HS-5 (cell line): ENCODE measurements around the gene ZNF622.

Experiments used
- DNase-seq: peaks from one replicate; pipeline ENCODE4 v3.0.0-alpha.2; 2012; ENCODE audit warnings: low read depth

Gene ZNF622

GRCh38 chr5:16465544-16466432 is at the start of gene ZNF622:
ZNF622 (minus strand) TSS chr5:16465800; CDS start chr5:16465665, 135 bp downstream.
- peak; percentile 69 for DNase-seq

GRCh38 chr5:16510098-16510497 is 44.5 kb upstream of the ZNF622 start:
- DNase-seq, result no peak

- no peak for DNase-seq
These were observed 43.3 kb upstream of the ZNF622 start for GRCh38 chr5:16508730-16509531.

- no peak for DNase-seq
These were observed 42.1 kb upstream of the ZNF622 start for GRCh38 chr5:16507716-16508115.

GRCh38 chr5:16505904-16506303 is 40.3 kb upstream of the ZNF622 start:
- DNase-seq, result no peak

- no peak for DNase-seq
These were observed 39.7 kb upstream of the ZNF622 start for GRCh38 chr5:16505140-16505891.

GRCh38 chr5:16504571-16504970 is 39.0 kb upstream of the ZNF622 start:
- DNase-seq, result no peak

GRCh38 chr5:16502866-16503265 is 37.3 kb upstream of the ZNF622 start:
- DNase-seq, result no peak

GRCh38 chr5:16500024-16500423 is 34.4 kb upstream of the ZNF622 start:
- no peak for DNase-seq

- DNase-seq, result no peak
These were observed 31.9 kb upstream of the ZNF622 start for GRCh38 chr5:16497546-16497945.

- no peak for DNase-seq
These were observed 27.7 kb upstream of the ZNF622 start for GRCh38 chr5:16493261-16493660.

GRCh38 chr5:16492398-16493140 is 27.0 kb upstream of the ZNF622 start:
- peak; percentile 89 for DNase-seq

GRCh38 chr5:16490911-16491310 is 25.3 kb upstream of the ZNF622 start:
- no peak for DNase-seq

- DNase-seq, result no peak
These were observed 23.8 kb upstream of the ZNF622 start for GRCh38 chr5:16489322-16489791.

GRCh38 chr5:16487456-16487855 is 21.9 kb upstream of the ZNF622 start:
- DNase-seq, result no peak

GRCh38 chr5:16486711-16487111 is 21.1 kb upstream of the ZNF622 start:
- DNase-seq, result no peak

- DNase-seq, result no peak
These were observed 20.1 kb upstream of the ZNF622 start for GRCh38 chr5:16485656-16486055.

GRCh38 chr5:16484081-16484480 is 18.5 kb upstream of the ZNF622 start:
- no peak for DNase-seq

- DNase-seq, result no peak
These were observed 17.8 kb upstream of the ZNF622 start for GRCh38 chr5:16483361-16483760.

GRCh38 chr5:16482891-16483290 is 17.3 kb upstream of the ZNF622 start:
- no peak for DNase-seq

GRCh38 chr5:16480821-16481538 is 15.4 kb upstream of the ZNF622 start:
- DNase-seq, result no peak
